Measurements from ENCODE around the gene FNDC5. TPM values are rescaled to one million over a fixed set of nuclear protein-coding genes. Genes with fewer than 3 reads are reported as not detected.

FNDC5 gene
- total RNA-seq, 1 donor from 2014 or later: 105 TPM

GRCh38 chr1:32848354-32849063 lies 22.2 kb downstream of the FNDC5 start:
- DNase-seq: no peak
- no peak for TF ChIP-seq CTCF (IDR thresholded peaks at IDR 0.05; ENCODE audit: borderline replicate concordance)
- Histone ChIP-seq H3K9me3 (replicated peaks) (peaks cover 7% of the 10 kb centered on the region), H3K27ac (replicated peaks) (no peak overlapping the region), H3K27me3 (ENCODE audit: low read depth) (no peaks in the 10 kb centered on the region), H3K4me3 (no peak overlapping the region), H3K36me3 (peaks cover 52% of the 10 kb centered on the region), H3K4me1 (no peaks in the 10 kb centered on the region)
- intact Hi-C loops (cut with micrococcal nuclease): no loop called here

DNA sequence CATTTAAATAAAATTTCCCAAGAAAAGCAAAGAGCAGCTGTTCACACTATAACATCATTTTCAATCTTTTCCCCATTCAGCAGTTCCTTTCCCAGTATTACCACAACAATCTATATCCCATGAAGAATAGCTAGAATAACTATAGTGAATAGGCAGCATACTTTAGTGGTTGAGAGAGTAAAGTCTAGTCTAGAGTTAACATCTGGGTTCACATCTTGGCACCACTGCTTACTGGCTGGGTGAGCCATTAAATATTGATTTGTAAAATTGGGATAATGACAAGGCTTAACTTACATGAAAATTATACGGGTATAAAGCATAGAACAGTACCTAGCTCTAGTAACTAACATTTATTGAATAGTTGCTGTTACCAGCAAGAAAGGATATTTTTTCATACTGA lies 38.8 kb downstream of the FNDC5 start:
- H3K4me3 ChIP-seq: no peak overlapping the region
- H3K27ac ChIP-seq (replicated peaks): no peak overlapping the region
- intact Hi-C loops (cut with micrococcal nuclease): no loop called here
- H3K4me1 ChIP-seq: no peaks in the 10 kb centered on the region
- TF ChIP-seq CTCF (IDR thresholded peaks at IDR 0.05; ENCODE audit: borderline replicate concordance): no peak
- H3K36me3 ChIP-seq: peaks cover 95% of the 10 kb centered on the region
- H3K27me3 ChIP-seq (ENCODE audit: low read depth): no peaks in the 10 kb centered on the region
- no peaks in the 10 kb centered on the region for H3K9me3 ChIP-seq (replicated peaks)
- no peak for DNase-seq

- intact Hi-C loops (cut with micrococcal nuclease): no loop called here
- Histone ChIP-seq H3K9me3 (replicated peaks) (no peaks in the 10 kb centered on the region), H3K36me3 (peaks cover 98% of the 10 kb centered on the region), H3K27ac (replicated peaks) (no peak overlapping the region), H3K4me3 (no peak overlapping the region), H3K27me3 (ENCODE audit: low read depth) (no peaks in the 10 kb centered on the region), H3K4me1 (no peaks in the 10 kb centered on the region)
- TF ChIP-seq CTCF (IDR thresholded peaks at IDR 0.05; ENCODE audit: borderline replicate concordance): no peak
- no peak for DNase-seq
Measured at GRCh38 chr1:32830092-32830852, 40.4 kb downstream of the FNDC5 start.

DNA sequence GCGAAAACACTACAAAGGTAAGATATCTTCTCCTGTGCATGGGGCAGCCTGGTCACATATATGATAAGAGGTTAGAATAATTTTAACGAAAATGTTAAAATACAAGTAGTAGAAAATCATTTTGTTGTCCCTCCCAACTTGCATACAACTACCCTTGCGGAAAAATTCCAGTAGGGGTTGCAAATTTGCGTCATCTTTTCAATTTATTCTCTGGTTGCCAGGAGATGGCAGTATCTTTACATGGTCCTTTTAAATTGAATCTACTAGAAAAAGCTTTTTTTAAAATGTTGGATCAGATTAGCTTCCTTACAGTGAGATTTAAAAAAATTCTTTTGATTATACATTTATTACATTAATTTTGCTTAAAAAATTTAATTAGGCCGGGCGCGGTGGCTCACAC lies 42.4 kb downstream of the FNDC5 start:
- Histone ChIP-seq H3K9me3 (replicated peaks) (no peaks in the 10 kb centered on the region), H3K27ac (replicated peaks) (no peak overlapping the region), H3K27me3 (ENCODE audit: low read depth) (no peaks in the 10 kb centered on the region), H3K4me3 (no peak overlapping the region), H3K36me3 (peaks cover 83% of the 10 kb centered on the region), H3K4me1 (no peaks in the 10 kb centered on the region)
- TF ChIP-seq CTCF (IDR thresholded peaks at IDR 0.05; ENCODE audit: borderline replicate concordance): peak; percentile 45
- DNase-seq: no peak
- intact Hi-C loops (cut with micrococcal nuclease): no loop called here

GRCh38 chr1:32825181-32825580 lies 45.5 kb downstream of the FNDC5 start:
- Histone ChIP-seq H3K36me3 (peaks cover 51% of the 10 kb centered on the region), H3K4me3 (no peak overlapping the region)
- intact Hi-C loops (cut with micrococcal nuclease): no loop called here

More at GRCh38 chr1:32825181-32825580, 45.5 kb downstream of the FNDC5 start:
- H3K9me3 ChIP-seq (replicated peaks): no peaks in the 10 kb centered on the region
- H3K27me3 ChIP-seq (ENCODE audit: low read depth): no peaks in the 10 kb centered on the region
- TF ChIP-seq CTCF (IDR thresholded peaks at IDR 0.05; ENCODE audit: borderline replicate concordance): no peak
- DNase-seq: no peak
- H3K4me1 ChIP-seq: peaks cover 6% of the 10 kb centered on the region
- no peak overlapping the region for H3K27ac ChIP-seq (replicated peaks)

Measured in left ventricle myocardium inferior (tissue), 1 donor.